ENCODE measurements around the gene UBE3C.
A peak's percentile ranks its signal among the peaks of the same experiment; 100 is the strongest.
"Not testable (repeated sequence)": the region's sequence is repeated elsewhere in the genome, so short reads cannot be mapped to it uniquely, and the experiment has no call there.

The UBE3C gene

DNA sequence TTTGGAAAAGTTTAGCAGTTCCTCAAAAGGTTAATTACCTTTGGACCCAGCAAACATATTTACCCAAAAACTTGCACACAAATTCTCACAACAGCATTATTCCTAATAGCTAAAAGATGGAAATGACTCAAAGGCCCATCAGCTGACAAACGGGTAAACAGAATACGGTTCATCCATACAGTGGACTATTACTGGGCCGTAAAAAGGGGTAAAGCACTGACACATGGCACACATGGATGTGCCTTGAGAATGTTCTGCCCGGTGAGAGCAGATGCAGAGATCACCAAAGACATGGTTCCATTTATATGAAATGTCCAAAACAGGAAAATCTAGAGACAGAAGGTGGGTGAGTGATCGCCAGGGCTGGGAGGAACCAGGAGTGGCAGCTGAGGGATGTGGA is 102.9 kb downstream of the UBE3C start:
- no peak for DNase-seq

DNA sequence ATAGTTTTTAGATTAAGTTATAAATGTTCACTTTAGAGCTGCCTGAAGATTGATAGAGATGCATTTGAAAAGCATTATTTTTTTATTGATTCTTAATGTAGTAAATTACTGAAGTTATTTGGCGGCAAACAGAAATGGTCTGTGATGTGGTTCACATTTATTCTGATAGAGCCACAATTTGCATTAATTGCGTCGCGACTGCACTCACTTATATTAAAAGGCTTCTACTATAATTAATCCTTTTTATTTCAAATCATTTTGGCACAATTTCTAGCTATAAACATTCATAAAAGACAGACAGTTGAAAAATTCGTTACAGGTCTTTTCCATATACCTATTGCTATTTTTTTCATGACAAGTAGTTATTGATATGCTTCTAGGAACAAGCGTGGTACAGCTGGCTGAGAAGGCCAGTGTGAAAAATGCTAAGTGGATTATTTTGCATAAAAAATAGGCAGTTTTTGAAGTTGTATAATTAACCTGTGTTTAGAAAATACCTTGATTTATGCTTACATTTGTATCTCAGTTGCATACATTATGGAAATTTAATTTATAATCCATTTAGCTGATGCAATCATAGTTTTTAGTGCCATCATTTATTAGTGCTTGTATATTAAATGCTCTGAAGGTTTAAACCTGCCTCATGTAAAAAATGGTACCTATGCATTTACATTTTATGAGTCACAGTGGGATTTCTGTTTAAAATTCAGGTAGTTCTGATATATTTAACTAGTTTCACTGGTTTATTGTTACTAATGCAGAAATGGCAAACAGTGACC is 106.0 kb downstream of the UBE3C start:
- no peak for DNase-seq

DNA sequence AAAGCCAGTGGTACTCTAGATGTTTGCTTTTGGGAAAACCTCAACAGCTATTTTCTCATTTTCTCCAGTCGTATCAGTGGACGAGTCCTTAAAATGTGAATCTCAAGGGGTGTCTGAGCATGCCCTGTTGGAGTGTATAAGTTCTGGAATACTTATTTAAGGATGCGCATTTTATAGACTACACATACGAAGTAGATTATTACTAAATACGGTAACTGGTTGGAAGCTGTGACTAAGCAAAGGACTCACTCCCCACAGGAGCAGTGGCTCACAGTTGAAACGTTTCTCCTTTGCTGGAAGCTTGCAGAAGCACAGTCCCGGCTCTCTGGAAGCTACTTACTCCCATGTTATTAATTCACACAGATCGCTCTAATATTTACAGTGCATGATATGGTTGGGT is 107.3 kb downstream of the UBE3C start:
- DNase-seq, result no peak

DNA sequence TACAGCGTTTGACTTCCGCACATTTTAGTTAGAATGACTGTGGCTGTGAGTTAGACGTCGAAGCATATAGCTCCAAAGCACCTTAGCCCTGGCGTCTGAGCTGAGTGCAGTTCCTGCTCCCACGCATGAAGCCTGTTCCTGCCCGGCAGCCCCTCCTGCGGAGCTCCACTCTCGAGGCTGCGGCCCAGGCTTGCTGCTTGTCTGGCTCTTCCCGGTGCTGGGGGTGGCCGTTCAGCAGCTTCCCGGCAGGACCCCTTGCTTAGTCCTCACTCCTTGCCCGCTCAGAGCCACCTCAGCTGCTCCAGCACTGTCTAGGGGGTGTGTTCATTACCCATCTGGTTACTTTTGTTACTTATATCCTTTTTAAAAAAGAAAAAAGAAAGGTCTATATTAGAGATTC is 109.9 kb downstream of the UBE3C start:
- no peak for DNase-seq

DNA sequence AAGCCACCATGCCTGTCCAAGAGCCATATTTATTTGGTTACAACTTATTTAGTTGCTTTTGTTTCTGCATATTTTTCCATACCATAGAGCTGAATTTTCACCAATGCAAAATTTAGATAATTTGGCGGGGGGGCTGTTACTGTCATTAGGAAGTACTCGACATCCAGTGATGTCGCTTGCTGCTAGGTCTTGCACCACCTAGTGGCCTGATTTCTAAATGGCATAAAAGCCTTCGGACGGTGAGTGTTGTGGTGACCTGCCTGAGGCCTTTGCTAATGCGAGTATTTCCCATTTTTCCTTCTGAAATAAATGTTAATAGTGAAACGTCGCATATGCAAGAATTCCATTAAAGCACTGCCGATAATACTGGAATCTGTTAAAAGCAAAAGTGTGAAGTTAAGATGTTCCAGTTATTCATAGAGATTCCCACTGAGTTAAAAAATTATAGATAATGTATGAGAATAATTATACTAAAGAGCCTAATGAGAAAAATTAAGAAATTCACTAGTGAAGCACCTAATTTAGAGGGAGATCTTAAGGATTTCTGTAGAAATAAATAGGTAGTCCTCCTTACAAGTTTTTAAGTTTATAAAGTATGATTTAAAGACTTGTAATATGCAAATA is 112.0 kb downstream of the UBE3C start:
- peak in 2 of 5 donors; percentile 37 to 53 for DNase-seq

DNA sequence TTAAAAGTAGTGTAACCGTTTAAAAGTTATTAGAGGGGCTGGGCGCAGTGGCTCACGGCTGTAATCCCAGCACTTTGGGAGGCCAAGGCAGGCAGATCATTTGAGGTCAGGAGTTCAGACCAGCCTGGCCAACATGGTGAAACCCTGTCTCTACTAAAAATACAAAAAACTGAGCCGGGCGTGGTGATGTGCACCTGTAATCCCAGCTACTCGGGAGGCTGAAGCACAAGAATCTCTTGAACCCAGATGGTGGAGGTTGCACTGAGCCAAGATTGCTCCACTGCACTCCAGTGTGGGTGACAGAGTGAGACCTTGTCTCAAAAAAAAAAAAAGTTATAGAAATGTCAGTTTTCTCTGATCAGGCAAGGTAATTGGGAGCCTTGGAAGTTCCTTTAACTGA is 113.1 kb downstream of the UBE3C start:
- not testable (repeated sequence) for DNase-seq

DNA sequence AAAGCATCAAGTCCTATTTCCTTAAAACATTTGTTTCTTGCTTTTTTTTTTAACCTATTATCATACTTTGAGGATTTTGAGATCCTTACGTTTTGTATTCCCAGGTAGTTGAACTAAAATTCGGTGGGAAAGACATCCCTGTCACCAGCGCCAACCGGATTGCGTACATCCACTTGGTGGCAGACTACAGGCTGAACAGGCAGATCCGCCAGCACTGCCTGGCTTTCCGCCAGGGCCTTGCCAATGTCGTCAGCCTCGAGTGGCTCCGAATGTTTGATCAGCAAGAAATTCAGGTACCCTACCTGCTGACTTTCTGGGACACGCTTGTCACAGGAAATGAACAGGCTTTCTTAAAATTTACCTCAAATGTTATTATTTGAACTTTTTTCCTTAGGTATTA is 115.1 kb downstream of the UBE3C start:
- DNase-seq, result no peak

DNA sequence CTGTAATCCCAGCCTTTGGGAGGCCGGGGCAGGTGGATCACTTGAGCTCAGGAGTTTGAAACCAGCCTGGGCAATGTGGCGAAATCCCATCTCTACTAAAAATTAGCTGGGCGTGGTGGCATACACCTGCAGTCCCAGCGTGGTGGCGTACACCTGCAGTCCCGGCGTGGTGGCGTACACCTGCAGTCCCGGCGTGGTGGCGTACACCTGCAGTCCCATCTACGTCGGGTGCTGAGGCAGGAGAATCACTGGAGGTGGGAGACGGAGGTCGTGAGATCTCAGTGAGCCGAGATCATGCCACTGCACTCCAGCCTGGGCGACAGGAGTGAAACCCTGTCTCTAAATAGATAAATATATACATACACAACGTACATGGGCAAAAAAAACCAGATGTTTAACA is 116.1 kb downstream of the UBE3C start:
- not testable (repeated sequence) for DNase-seq

DNA sequence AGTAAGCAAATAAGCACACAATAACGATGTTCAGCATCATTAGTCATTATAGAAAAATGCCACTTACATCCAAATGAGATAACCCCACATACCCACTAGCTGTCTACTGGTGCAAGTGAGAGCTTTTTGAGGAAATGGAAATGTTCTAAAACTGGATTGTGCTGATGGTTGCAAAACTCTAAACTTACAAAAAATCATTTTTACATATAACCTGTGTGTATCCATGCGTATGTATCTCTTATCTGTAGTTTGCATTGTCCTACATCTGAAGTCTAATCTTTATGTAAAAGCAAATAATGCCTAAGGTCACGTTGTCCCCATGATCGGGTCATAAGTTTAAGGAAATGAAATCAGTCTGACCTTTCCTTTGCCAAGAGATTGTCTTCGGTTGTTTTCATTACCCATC is 116.5 kb downstream of the UBE3C start:
- DNase-seq, result no peak

DNA sequence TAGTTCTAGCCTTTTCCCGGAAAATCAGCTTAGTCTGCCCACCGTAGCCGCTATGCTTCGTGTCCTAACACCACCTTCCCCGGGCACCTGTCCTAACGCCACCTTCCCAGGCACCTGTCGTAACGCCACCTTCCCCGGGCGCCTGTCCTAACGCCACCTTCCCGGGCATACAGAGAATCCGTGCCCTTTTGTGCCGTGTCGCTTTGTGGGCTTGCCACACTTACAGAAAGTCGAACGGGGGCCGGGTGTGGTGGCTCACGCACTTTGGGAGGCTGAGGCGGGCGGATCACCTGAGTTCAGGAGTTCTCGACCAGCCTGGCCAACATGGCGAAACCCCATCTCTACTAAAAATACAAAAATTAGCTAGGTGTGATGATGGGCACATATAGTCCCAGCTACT is 124.4 kb downstream of the UBE3C start:
- no peak for DNase-seq

DNA sequence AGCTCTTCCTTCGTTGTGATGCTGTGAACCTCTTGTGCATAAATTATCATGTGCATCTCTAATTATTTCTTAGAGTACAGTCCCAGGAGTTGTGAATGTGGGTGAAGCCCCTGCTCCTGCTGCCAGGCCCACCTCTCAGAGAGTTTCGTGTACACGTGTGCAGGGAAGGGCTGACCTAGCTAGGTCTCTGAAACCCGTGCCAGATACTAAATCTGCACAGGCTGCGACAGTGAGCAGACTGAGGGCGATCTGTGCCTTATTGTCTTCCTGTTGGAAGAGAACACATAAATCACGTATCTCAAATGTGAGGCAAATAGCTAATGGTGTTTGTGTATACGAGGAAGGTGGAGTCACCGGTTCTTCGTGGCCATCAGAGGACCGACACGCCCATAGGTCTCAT is 126.3 kb downstream of the UBE3C start:
- DNase-seq, result no peak

DNA sequence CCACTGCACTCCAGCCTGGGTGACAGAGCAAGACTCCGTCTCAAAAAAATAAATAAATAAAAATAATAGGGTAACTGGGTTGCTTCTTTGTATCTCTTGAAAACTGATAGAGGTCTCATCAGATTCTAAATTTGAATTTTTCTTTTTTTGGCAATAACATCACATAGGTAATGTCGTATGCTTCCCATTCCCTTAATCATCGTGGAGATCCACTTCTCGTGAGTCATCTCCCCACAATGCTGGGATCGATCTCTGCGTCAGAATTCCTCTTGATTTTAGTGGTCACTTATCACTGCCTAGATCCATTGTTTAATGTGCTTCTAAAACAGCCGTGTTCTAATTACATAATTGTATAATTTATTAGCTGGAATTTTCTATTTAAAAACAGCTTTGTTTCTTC is 127.5 kb downstream of the UBE3C start:
- no peak for DNase-seq

DNA sequence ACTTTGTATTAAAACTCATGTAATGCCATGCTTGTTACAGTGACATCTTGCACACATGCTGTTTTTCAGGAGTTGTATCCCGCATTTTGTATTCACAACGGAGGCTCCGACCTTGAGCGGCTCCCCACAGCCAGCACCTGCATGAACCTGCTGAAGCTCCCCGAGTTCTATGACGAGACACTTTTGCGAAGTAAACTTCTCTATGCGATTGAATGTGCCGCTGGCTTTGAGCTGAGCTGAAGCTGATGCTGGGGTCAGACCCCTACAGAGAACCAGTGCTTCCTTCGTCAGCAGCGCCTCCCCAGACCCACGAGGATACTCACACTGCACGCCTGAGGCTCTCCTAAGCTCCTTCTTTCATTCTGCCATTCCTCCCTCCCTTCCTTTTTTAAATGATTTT is 128.8 kb downstream of the UBE3C start:
- DNase-seq, result no peak

DNA sequence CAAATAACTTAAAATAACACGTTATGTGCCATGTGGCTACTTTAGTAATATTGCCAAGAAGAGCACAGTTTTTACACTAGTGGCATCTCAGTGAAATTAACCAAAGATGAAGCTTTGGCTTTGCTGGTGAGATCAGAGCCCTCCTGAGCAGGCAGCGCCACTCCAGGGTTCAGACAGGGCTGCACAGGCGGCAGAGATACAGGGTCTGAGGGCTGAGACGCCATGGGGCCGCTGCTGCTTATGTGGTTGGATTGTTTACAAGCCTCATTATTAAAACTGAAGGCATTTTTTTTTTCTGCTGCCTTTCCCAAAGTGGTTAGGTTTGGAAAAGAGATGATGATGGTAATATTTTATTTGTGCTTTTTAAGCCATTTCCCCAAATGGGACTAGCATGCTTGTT is 129.2 kb downstream of the UBE3C start:
- no peak for DNase-seq

DNA sequence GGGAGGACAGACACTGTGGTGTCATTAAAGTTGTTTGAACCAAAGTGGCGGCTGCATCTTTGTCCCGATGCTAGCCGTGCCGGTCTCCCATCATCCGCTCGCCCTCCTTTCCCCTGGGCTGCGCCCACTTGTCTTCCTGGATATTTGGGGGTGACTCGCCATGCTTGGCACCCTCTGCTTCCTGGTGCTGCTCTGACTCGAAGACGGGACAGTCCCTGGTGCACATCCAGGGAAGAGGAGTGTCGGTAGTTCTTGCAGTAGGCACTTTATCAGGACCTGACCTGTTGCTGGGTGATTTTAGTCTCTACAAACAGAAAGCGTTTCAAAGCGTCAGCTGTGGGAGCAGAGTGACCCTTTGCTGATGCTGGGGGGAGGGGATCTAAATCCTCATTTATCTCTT is 129.8 kb downstream of the UBE3C start:
- DNase-seq, result no peak

DNA sequence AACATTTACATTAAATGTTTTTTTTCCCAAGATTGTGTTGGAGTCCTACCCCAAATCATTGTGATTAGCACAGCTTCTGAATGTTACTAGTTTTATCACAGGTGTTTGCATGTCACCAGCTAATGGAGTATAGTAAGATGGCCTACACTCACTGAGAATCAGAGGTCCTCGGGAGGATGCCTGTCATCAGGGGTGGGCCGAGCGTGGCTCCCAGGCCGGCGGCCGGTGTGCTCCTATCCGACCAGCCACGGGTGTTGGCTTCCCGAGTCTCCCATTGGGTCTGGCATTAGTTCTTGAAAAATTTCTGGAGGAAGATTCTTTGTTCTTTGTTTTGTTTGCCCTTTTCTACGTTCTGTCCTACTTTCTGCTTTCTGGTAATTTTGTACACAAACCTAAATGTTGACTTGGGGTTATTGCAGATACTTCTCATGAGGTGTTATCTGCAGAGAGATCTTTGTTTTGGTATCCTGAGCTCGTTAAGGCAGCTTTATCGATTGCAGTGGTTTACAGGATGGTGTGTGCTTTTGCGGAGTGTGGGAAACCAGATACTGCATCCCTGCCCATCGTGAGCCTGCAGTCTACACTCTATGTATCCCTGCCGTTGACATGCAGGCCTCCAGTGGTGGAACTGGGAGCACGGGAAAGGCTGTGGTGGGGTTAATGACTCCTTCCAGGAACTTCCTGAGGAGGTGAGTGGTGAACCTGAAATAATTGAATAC is 130.8 kb downstream of the UBE3C start:
- DNase-seq, result no peak

DNA sequence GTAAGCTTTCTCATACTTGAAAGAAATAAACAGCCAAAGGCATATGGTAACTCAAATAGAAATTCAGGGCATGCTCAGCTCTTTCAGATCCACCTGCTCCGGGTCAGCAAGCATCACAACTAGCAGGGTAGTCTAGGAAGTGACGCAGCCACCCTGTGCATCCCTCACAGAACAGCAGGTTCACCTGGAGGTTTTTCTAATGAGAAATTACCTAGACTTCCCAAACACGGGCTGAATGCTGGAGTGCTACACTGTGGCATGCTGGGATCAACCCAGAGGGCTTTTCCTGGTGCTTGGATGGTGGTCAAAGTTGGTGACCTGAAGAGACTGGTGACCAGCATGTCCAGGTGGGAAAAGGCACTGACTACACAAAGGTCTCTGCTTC is 131.3 kb downstream of the UBE3C start:
- no peak for DNase-seq

DNA sequence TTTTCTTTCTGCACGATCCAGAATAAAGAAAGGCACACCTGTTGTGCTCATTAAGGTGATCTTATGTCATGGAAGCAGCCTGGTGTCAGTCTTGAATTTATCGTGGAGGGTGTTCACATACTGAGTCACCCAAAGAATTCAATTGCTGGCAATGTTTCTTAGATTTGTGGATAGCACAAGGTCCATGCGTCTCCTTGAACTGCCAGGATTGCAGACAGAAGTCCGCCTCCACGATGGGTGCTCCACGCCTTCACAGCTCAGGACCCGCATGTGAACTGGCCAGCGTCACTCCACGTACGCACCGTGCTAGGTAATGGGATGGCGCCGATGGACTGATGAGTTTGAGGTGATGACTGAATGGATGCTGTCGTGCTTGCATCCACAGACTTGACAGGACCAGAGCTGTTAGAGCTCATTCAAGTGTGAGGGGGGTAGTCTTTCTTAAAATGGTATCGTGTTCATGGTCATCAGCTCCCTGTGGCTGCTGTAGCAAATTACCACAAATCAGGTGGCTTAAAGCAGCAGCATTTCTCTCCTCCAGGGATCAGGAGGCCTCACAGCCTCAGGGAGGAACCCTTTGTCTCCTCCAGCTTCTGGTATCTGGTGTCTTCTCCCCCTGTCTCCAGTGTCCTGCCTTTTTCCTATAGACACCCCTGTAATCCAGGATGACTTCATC is 132.7 kb downstream of the UBE3C start:
- DNase-seq, result no peak

DNA sequence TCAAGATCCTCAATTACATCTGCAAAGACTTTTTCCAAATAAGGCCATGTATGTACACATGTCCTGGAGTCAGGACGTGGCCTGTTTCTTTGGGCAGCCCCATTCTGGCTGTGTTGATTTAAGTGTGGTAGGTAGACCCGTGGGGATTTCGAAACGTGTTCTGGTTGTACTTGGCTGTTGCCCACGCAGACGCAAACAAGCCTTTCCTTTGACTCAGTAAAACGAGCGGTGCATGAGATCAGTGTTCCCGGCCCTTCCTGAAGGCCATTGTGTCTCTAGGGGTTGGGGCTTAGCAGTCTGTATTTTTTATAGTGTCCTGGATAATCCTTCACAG is 133.2 kb downstream of the UBE3C start:
- DNase-seq, result no peak

DNA sequence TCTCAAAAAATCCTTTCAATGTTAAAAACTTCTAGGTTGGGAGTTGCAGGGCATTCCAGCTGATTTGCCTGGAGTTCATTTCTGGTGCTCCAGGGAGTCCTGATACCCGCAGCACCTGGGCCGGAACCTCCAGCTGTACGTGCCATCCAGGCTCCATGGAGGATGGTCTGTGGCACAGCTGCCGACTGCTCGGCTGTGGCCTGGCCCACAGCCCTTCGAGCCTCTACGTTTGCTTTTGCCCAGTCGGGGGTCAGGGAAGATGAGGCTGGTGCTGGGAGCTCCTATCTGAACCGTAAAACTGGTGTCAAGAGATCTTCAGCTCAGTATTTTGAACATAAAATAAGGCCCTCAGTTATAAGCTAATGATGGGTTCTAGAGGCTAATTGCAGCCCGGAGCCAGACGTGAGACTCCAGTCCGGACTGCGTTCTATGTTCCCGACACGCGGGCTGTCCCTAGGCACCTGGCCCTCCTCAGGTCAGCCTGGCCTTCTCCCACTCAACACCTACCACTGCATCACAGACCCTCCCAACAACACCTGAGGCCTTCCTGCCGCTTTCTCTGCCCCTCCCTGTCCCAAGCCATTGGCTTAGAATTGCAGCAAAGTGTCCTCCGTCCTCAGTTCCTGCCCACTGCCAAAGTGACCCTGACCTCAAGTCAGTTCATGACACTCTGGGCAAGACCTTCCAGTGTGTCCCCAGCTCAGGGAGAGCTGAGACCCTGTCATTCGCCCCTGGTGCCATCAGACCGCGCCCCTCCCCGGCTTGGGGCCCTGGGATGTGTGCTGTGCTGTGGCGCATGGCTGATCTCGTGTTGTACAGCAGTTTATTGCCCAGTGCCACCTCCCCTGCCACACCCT is 133.9 kb downstream of the UBE3C start:
- no peak for DNase-seq

DNA sequence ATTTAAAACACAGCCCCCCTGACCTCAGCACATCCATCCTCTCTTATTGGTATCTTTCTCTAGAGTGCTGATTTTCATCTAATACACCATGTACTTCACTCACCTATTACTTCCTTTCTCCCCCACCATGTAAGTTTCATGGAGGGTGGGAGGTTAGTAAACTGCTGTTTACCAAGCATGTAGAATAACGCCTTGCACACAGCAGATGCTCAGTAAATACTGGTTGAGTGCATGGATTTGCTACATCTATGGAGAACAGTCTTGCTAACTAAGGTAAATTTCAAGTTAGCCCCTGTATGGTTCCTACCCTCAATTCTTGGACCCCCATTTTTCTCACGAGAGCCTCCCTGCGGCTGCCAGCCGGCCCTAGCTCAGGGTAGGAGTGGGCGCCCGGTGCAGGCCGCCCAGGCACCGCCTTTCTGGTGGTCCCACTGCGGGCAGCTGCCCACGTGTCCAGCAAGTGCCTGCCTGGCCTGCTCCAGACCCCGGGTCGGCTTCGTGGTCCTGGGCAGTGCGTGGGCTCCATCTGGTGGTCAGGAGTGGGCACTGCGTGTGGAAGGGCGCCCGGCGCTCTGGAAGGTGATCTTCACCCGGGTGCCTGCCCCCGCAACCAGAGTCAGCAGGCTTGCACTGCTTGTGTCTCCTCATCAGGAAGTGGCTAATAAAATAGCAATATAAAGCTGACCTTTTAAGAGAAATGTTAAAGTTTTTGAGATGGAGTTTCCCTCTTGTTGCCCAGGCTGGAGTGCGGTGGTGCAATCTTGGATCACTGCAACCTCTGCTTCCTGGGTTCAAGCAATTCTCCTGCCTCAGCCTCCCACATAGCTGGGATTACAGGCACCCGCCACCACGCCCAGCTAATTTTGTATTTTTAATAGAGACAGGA is 134.7 kb downstream of the UBE3C start:
- peak in 3 of 5 donors; percentile 38 to 58 (median 42) for DNase-seq

Measured in T-helper 1 cell (primary cell).